D721Med (cell line): Measurements from ENCODE around the gene CCAR1.
"Not testable (repeated sequence)": the region's sequence is repeated elsewhere in the genome, so short reads cannot be mapped to it uniquely, and the experiment has no call there.

Experiments
- DNase-seq: peaks from one replicate; pipeline ENCODE4 v3.0.0; 2011; ENCODE audit warnings: low spot score; ENCODE audit not compliant: insufficient read length
- FAIRE-seq: peaks from 2 replicates; lab custom pipeline; 2011; peaks lifted over from hg19 to GRCh38; lab: Jason Lieb, UNC
- CTCF ChIP-seq: IDR thresholded peaks from 2 replicates; pipeline ENCODE4 v1.5.1; 2012; ENCODE audit warnings: mild to moderate bottlenecking, control low read depth; ENCODE audit not compliant: insufficient read depth; ENCODE audit errors: missing control alignments

The CCAR1 gene

GRCh38 chr10:68720793-68721672 is at the start of gene CCAR1:
CCAR1 (plus strand) TSS chr10:68721239; CDS start chr10:68722505, 1,266 bp downstream.
- FAIRE-seq (no peak), DNase-seq (peak; percentile 89)
- TF ChIP-seq CTCF = no peak

- FAIRE-seq = no peak
Measured at GRCh38 chr10:68684413-68684812, 36.6 kb upstream of the CCAR1 start.

GRCh38 chr10:68696018-68696417 is 25.0 kb upstream of the CCAR1 start:
- DNase-seq = no peak
- no peak for FAIRE-seq
- no peak for TF ChIP-seq CTCF

More at GRCh38 chr10:68684413-68684812, 36.6 kb upstream of the CCAR1 start:
- TF ChIP-seq CTCF = no peak
- DNase-seq = no peak

- DNase-seq (no peak), FAIRE-seq (no peak)
- TF ChIP-seq CTCF = no peak
Measured at GRCh38 chr10:68697106-68697505, 23.9 kb upstream of the CCAR1 start.

GRCh38 chr10:68700197-68700596 is 20.8 kb upstream of the CCAR1 start:
- DNase-seq (no peak), FAIRE-seq (no peak)
- no peak for TF ChIP-seq CTCF

- DNase-seq = no peak
- FAIRE-seq = no peak
- TF ChIP-seq CTCF = no peak
Measured at GRCh38 chr10:68705548-68705947, 15.5 kb upstream of the CCAR1 start.

- DNase-seq, FAIRE-seq: not testable (repeated sequence)
Measured at GRCh38 chr10:68708987-68709386, 12.1 kb upstream of the CCAR1 start.

GRCh38 chr10:68713065-68713464 is 8.0 kb upstream of the CCAR1 start:
- not testable (repeated sequence) for FAIRE-seq, DNase-seq
